RWPE2 (cell line): ENCODE results near the gene SLC35C1.
"Not testable (repeated sequence)": the region's sequence is repeated elsewhere in the genome, so short reads cannot be mapped to it uniquely, and the experiment has no call there.

Experiments used
- ATAC-seq: fragments of 200-7000 bp; cut with Tn5 transposase; 3 replicates; pipeline ENCODE4 v1.9.1; 2021; ENCODE audit warnings: low read depth
- DNase-seq: peaks from one replicate; pipeline ENCODE4 v3.0.0-alpha.2; 2020; ENCODE audit warnings: low spot score
- H3K27ac ChIP-seq: fragments of 450-650 bp; 2 replicates; pipeline ENCODE4 v1.5.1; 2017; ENCODE audit warnings: mild to moderate bottlenecking; ENCODE audit not compliant: poor library complexity, severe bottlenecking
- H3K27me3 ChIP-seq: fragments of 250-450 bp; sonication (Bioruptor Pico); 2 replicates; pipeline ENCODE4 v1.5.1; 2021; ENCODE audit warnings: mild to moderate bottlenecking, moderate library complexity; ENCODE audit not compliant: insufficient read depth, poor library complexity, severe bottlenecking
- H3K36me3 ChIP-seq: fragments of 250-450 bp; sonication (Bioruptor Pico); 2 replicates; pipeline ENCODE4 v1.5.1; 2020; ENCODE audit warnings: low read depth, mild to moderate bottlenecking, moderate library complexity
- H3K4me1 ChIP-seq: fragments of 250-450 bp; sonication (Bioruptor Pico); 2 replicates; pipeline ENCODE4 v1.5.1; 2021; ENCODE audit warnings: mild to moderate bottlenecking, moderate library complexity; ENCODE audit not compliant: insufficient read depth, poor library complexity, severe bottlenecking
- H3K4me3 ChIP-seq: fragments of 250-450 bp; sonication (Bioruptor Pico); 2 replicates; pipeline ENCODE4 v1.5.1; 2021; ENCODE audit warnings: mild to moderate bottlenecking, moderate library complexity; ENCODE audit not compliant: severe bottlenecking
- H3K9me3 ChIP-seq: fragments of 250-450 bp; sonication (Bioruptor Pico); 2 replicates; pipeline ENCODE4 v1.5.1; 2021; ENCODE audit warnings: mild to moderate bottlenecking, moderate library complexity; ENCODE audit not compliant: severe bottlenecking
- TF ChIP-seq, protein P1 (sequence below): fragments of 450-650 bp; IDR thresholded peaks from one replicate; pipeline ENCODE4 v1.5.1; 2017; ENCODE audit warnings: mild to moderate bottlenecking, moderate library complexity; ENCODE audit not compliant: poor library complexity, severe bottlenecking

SLC35C1 gene

DNA sequence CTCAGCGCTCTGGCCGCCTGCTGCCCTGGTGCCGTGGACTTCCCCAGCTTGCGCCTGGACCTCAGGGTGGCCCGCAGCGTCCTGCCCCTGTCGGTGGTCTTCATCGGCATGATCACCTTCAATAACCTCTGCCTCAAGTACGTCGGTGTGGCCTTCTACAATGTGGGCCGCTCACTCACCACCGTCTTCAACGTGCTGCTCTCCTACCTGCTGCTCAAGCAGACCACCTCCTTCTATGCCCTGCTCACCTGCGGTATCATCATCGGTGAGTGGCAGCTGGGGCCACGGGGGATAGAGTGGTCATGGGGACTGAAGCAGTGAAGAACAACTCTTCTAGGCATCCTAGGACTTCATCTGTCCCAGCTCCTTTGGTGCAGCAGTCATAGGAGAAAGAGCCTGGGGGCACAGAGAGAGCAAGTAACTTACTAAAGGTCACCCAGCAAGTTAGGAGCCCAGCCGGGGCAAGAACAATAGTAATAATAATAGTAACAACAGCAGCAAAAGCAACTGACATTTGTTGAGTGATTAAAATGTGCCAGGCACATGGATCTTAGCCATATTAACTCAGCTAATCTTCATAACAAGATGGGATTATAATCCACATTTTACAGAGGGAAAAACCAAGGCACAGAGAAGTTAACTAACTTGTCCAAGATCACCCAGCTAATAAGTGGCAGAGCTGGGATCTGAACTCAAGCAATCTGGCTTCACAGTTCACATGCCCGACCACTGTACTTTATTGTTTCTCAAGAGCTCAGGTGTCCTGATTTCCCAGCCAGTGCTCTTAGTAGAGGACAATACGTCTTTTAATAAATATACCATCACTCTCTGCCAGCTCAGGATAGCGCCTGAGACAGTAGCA, 1.4 kb downstream of the SLC35C1 start:
- Histone ChIP-seq H3K4me1 (peaks cover 11% of the 10 kb centered on the region), H3K36me3 (peaks cover 19% of the 10 kb centered on the region), H3K27me3 (no peaks in the 10 kb centered on the region), H3K9me3 (no peaks in the 10 kb centered on the region), H3K4me3 (peak overlapping the region; percentile 52), H3K27ac (no peak overlapping the region)
- DNase-seq (peak; percentile 0), ATAC-seq (no peak)
- TF ChIP-seq, protein P1, sequence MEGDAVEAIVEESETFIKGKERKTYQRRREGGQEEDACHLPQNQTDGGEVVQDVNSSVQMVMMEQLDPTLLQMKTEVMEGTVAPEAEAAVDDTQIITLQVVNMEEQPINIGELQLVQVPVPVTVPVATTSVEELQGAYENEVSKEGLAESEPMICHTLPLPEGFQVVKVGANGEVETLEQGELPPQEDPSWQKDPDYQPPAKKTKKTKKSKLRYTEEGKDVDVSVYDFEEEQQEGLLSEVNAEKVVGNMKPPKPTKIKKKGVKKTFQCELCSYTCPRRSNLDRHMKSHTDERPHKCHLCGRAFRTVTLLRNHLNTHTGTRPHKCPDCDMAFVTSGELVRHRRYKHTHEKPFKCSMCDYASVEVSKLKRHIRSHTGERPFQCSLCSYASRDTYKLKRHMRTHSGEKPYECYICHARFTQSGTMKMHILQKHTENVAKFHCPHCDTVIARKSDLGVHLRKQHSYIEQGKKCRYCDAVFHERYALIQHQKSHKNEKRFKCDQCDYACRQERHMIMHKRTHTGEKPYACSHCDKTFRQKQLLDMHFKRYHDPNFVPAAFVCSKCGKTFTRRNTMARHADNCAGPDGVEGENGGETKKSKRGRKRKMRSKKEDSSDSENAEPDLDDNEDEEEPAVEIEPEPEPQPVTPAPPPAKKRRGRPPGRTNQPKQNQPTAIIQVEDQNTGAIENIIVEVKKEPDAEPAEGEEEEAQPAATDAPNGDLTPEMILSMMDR, result no peak

DNA sequence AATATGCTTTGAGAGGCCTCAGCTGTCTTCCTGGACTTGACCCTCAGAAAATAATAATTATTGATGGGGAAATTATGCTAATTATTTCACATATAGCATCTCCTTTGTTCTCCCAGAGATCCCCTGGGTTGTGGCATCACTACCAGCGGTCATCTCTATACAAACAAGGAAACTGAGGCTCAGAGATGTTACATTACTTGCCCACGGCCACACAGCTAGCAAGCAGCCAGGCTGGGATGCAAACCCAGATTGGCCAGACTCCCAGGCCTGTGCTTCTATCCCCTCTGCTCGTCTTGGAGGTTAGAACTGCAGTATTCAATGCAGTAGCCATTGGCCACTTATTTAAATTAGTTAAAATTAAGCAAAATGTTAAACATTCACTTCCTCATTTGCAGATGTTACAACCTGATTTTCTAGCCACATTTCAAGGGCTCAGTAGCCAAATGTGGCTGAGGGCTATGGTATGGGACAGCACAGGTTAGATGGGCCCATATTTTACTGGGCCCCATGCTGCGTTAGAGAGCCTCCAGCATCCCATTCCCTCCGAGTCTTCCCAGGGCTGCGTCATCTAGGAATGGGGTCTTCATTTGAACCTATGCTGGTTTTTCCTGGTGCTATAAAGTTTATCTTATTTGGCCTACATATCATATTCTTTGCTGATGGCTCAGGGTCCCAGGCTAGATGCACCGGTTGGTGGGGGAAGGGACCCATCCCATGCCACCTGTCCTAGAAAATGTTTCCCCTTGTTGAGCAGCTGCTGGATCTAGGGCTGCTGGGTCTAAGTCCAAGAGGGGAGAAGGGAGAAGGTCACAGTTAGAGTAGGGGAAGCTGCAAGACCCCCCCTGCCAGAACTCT, 2.2 kb downstream of the SLC35C1 start:
- DNase-seq (peak; percentile 12), ATAC-seq (no peak)
- TF ChIP-seq, protein P1, result no peak
- peak overlapping the region; percentile 52 for H3K4me3 ChIP-seq
- peaks cover 19% of the 10 kb centered on the region for H3K36me3 ChIP-seq
- no peaks in the 10 kb centered on the region for H3K9me3 ChIP-seq
- no peak overlapping the region for H3K27ac ChIP-seq
- peaks cover 11% of the 10 kb centered on the region for H3K4me1 ChIP-seq
- H3K27me3 ChIP-seq, result no peaks in the 10 kb centered on the region

DNA sequence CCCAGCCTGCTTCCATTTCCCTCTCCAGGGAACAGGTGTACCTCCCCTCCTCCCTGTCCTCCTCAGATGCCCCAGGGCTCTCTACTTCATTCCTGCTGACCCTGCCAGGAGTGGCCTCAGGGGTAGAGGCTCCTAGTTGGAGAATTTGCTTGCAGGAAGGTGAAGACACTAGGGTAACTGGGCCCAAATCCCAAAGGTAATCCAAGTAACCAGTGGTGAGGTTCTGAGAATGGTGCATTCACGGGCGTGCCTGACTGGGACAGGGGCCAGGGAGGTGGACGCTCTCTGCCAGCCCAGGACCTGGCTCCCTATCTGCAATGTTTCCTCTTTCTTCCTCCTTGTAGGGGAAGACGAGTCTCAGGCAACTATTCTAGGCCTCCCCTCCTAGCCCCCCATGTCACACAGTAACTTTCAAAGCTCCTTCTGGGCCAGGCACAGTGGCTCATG, 2.9 kb downstream of the SLC35C1 start:
- ATAC-seq (no peak), DNase-seq (peak; percentile 22)
- H3K4me1 ChIP-seq, result peaks cover 11% of the 10 kb centered on the region
- no peaks in the 10 kb centered on the region for H3K9me3 ChIP-seq
- H3K4me3 ChIP-seq, result no peak overlapping the region
- H3K36me3 ChIP-seq, result peaks cover 19% of the 10 kb centered on the region
- TF ChIP-seq, protein P1, result no peak
- no peak overlapping the region for H3K27ac ChIP-seq
- no peaks in the 10 kb centered on the region for H3K27me3 ChIP-seq

DNA sequence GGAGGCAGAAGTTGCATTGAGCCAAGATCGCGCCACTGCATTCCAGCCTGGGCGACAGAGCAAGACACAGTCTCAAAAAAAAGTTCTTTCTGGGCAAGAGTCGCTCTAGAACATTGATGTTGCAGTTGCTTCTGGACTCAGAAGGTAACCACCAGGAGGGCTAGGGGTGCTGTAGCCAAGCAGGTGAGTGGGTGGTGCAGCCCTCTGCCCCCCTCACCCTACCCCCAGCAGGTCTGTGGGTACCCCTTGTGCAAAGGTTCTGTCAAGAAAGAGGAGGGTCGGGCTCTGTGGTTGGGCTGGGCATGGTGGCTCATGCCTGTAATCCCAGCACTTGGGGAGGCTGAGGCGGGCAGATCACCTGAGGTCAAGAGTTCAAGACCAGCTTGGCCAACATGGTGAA, 3.5 kb downstream of the SLC35C1 start:
- peak; percentile 37 for DNase-seq
- Histone ChIP-seq H3K4me1 (peaks cover 11% of the 10 kb centered on the region), H3K36me3 (peaks cover 19% of the 10 kb centered on the region)
- H3K4me3 ChIP-seq, H3K9me3 ChIP-seq, ATAC-seq, H3K27ac ChIP-seq, H3K27me3 ChIP-seq: not testable (repeated sequence)

DNA sequence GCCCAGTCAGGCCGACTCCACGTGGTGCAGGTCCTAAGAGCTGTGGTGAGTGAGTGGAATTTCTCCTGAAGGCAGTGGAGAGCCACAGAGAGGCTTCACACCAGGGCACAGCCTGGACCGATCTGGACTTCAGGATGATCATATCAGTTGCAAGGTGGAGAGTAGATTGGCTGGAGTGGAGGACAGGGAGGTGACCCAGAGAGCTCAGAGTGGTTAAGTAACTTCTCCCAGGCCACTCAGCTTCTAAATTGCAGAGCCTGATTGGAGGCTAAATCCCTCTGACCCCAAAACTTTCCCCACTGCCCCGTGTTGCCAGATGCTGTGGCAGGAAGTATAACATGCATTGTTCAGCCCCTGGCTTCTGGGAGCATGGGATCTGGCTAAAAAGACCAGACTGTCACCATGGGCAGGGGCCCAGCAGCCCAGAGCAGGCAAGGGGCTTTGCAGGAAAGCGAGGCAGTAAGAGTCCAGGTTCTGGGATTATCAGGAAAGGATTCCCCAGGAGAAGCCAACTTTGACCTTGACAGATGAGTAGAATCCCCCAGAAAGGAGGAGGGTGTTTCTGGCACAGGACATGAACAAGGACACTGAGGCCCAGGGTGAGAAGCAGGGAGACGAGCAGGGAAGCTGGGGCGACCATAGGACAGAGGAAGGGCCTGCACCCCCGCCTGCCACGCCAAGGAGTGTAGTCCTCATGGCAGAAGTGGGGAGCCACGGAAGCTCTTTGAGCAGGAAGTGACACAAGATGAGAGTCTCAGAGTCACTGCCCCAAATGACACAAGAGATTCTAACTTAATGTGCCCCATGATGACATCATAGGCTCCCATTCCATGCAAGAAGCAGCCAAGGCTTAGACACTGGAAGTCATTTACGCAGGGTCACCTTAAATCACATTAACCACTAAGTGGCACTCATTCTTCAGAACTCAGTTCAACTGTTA, 4.8 kb downstream of the SLC35C1 start:
- Histone ChIP-seq H3K4me3 (no peak overlapping the region), H3K9me3 (no peaks in the 10 kb centered on the region), H3K27ac (no peak overlapping the region), H3K36me3 (peaks cover 19% of the 10 kb centered on the region), H3K4me1 (peaks cover 11% of the 10 kb centered on the region), H3K27me3 (no peaks in the 10 kb centered on the region)
- TF ChIP-seq, protein P1, result no peak
- no peak for DNase-seq
- ATAC-seq, result no peak
